Endothelial cell of umbilical vein (primary cell): ENCODE measurements around the gene RBM20.

Experiments used
- CTCF ChIP-seq, 2 donors: IDR thresholded peaks; 1 replicate in 1 of 2; 2 replicates in 1 of 2; pipeline ENCODE4 v1.5.1; 2011; ENCODE audit warnings: low read length in 2 of 2, mild to moderate bottlenecking in 2 of 2, moderate library complexity in 2 of 2, control low read depth in 1 of 2, inconsistent platforms in 1 of 2, low read depth in 1 of 2; ENCODE audit not compliant: insufficient read depth in 1 of 2; ENCODE audit errors: extremely low read depth in 1 of 2
- EZH2 ChIP-seq: IDR thresholded peaks from 2 replicates; pipeline ENCODE4 v1.6.1; 2012; ENCODE audit warnings: borderline replicate concordance, low read depth, mild to moderate bottlenecking, moderate library complexity, low read length, inconsistent platforms; ENCODE audit not compliant: severe bottlenecking
- JUN ChIP-seq: IDR thresholded peaks from 2 replicates; pipeline ENCODE4 v1.6.1; 2011; ENCODE audit warnings: borderline replicate concordance, low read depth; ENCODE audit not compliant: insufficient read length, insufficient read depth
- MAX ChIP-seq: IDR thresholded peaks from 2 replicates; pipeline ENCODE4 v1.6.1; 2011; ENCODE audit not compliant: insufficient read depth, insufficient read length
- MYC ChIP-seq: IDR thresholded peaks from one replicate; pipeline ENCODE4 v1.6.1; 2011; ENCODE audit warnings: mild to moderate bottlenecking, low read depth, low read length
- POLR2A ChIP-seq: IDR thresholded peaks from 2 replicates; pipeline ENCODE4 v1.6.1; 2012; ENCODE audit warnings: low read depth, mild to moderate bottlenecking, control low read depth, low read length
- POLR2AphosphoS5 ChIP-seq: IDR thresholded peaks from 2 replicates; pipeline ENCODE4 v1.6.1; 2012; ENCODE audit warnings: low read depth, mild to moderate bottlenecking, control low read depth, low read length, moderate library complexity; ENCODE audit not compliant: insufficient read depth

GRCh38 chr10:110758898-110759297, 114.8 kb downstream of the RBM20 start:
- TF ChIP-seq CTCF (IDR thresholded peaks at IDR 0.05; ENCODE audit: extremely low read depth in 1 of 2, insufficient read depth in 1 of 2, low read depth in 1 of 2, low read length in 2 of 2) (no peak), POLR2A (peak; percentile 72), EZH2 (no peak), POLR2AphosphoS5 (peak; percentile 61), JUN (peak; percentile 68), MYC (no peak), MAX (no peak)
